DMS53 treated with DMSO at 0.1 percent for 48 hours (cell line): ENCODE data around the gene MARK1.

ENCODE experiments used
- DNase-seq: peaks from one replicate; lab custom pipeline; 2025; ENCODE audit not compliant: unreplicated experiment; lab: John Stamatoyannopoulos, UW

The MARK1 gene

GRCh38 chr1:220528679-220529501 is 954 bp downstream of the MARK1 start:
- no peak for DNase-seq

- DNase-seq: no peak
Measured at GRCh38 chr1:220529521-220530020, 1.6 kb downstream of the MARK1 start.

GRCh38 chr1:220533504-220534109 is 5.7 kb downstream of the MARK1 start:
- no peak for DNase-seq

GRCh38 chr1:220544901-220545303 is 17.0 kb downstream of the MARK1 start:
- peak; percentile 86 for DNase-seq

GRCh38 chr1:220550811-220551399 is 23.0 kb downstream of the MARK1 start:
- no peak for DNase-seq

GRCh38 chr1:220551718-220552117 is 23.8 kb downstream of the MARK1 start:
- DNase-seq: no peak

- peak; percentile 27 for DNase-seq
Measured at GRCh38 chr1:220552672-220553260, 24.8 kb downstream of the MARK1 start.

GRCh38 chr1:220556641-220557040 is 28.7 kb downstream of the MARK1 start:
- no peak for DNase-seq

GRCh38 chr1:220563564-220563963 is 35.6 kb downstream of the MARK1 start:
- DNase-seq: no peak

GRCh38 chr1:220564216-220564615 is 36.3 kb downstream of the MARK1 start:
- no peak for DNase-seq

- DNase-seq: peak; percentile 34
Measured at GRCh38 chr1:220565670-220566069, 37.7 kb downstream of the MARK1 start.

GRCh38 chr1:220566869-220567268 is 38.9 kb downstream of the MARK1 start:
- no peak for DNase-seq

GRCh38 chr1:220572416-220572815 is 44.5 kb downstream of the MARK1 start:
- DNase-seq: no peak

- no peak for DNase-seq
Measured at GRCh38 chr1:220573836-220574235, 45.9 kb downstream of the MARK1 start.

- no peak for DNase-seq
Measured at GRCh38 chr1:220575718-220576497, 48.0 kb downstream of the MARK1 start.

- DNase-seq: no peak
Measured at GRCh38 chr1:220577926-220578325, 50.0 kb downstream of the MARK1 start.

GRCh38 chr1:220579317-220579716 is 51.4 kb downstream of the MARK1 start:
- no peak for DNase-seq

- DNase-seq: no peak
Measured at GRCh38 chr1:220592714-220593113, 64.8 kb downstream of the MARK1 start.

- DNase-seq: no peak
Measured at GRCh38 chr1:220594356-220594755, 66.4 kb downstream of the MARK1 start.

- no peak for DNase-seq
Measured at GRCh38 chr1:220595179-220595578, 67.2 kb downstream of the MARK1 start.

- no peak for DNase-seq
Measured at GRCh38 chr1:220604926-220605325, 77.0 kb downstream of the MARK1 start.
